SK-N-MC (cell line): Measurements from ENCODE around the gene PRIM2.

ENCODE experiments used
- EZH2 ChIP-seq: fragments of 200-600 bp; sonication (generic); IDR thresholded peaks from one replicate; pipeline ENCODE4 v1.6.1; 2017; ENCODE audit warnings: antibody characterized with exemption
- POLR2AphosphoS5 ChIP-seq: IDR thresholded peaks from 2 replicates; pipeline ENCODE4 v1.6.1; 2012; ENCODE audit warnings: mild to moderate bottlenecking, low read depth, low read length, borderline replicate concordance

- no peak for TF ChIP-seq EZH2
- no peak for TF ChIP-seq POLR2AphosphoS5
These were observed 38.4 kb upstream of the PRIM2 start for GRCh38 chr6:57279013-57279412.
